Measurements from ENCODE around the gene NTHL1.
"Not testable (repeated sequence)": the region's sequence is repeated elsewhere in the genome, so short reads cannot be mapped to it uniquely, and the experiment has no call there.

Gene NTHL1

GRCh38 chr16:2016407-2016922 is 31.2 kb downstream of the NTHL1 start:
- Histone ChIP-seq H3K4me1 (peaks cover 12% of the 10 kb centered on the region), H3K9me3 (no peaks in the 10 kb centered on the region), H3K27me3 (ENCODE audit: low read depth) (peaks cover 10% of the 10 kb centered on the region; the same call in 1 of the 2 replicates), H3K4me3 (no peak overlapping the region), H3K36me3 (replicated peaks) (no peaks in the 10 kb centered on the region)
- peak in 1 of 2 experiments; percentile 46 for DNase-seq (ENCODE audit: low spot score in 2 of 2)
- in situ Hi-C loops (cut with MboI; ENCODE audit: low sequenced_read_pairs): no loop called here

GRCh38 chr16:2015947-2016208 is 31.8 kb downstream of the NTHL1 start:
- Histone ChIP-seq H3K4me3 (no peak overlapping the region), H3K9me3 (no peaks in the 10 kb centered on the region), H3K36me3 (replicated peaks) (no peaks in the 10 kb centered on the region), H3K27me3 (ENCODE audit: low read depth) (peaks cover 10% of the 10 kb centered on the region; the same call in 1 of the 2 replicates), H3K4me1 (peaks cover 12% of the 10 kb centered on the region)
- no peak for DNase-seq (ENCODE audit: low spot score in 2 of 2)
- in situ Hi-C loops (cut with MboI; ENCODE audit: low sequenced_read_pairs): no loop called here

- in situ Hi-C loops (cut with MboI; ENCODE audit: low sequenced_read_pairs): no loop called here
- DNase-seq (ENCODE audit: low spot score in 2 of 2): peak; percentile 59 to 78
- no peaks in the 10 kb centered on the region for H3K9me3 ChIP-seq
- peaks cover 4% of the 10 kb centered on the region; the same call in 1 of the 2 replicates for H3K36me3 ChIP-seq (replicated peaks)
- H3K4me1 ChIP-seq: peaks cover 13% of the 10 kb centered on the region
- 0 out of 2 replicates have a peak, but pooled peaks cover 6% of the 10 kb centered on the region for H3K27me3 ChIP-seq (ENCODE audit: low read depth)
- no peak overlapping the region for H3K4me3 ChIP-seq
Measured at GRCh38 chr16:2015117-2015946, 32.3 kb downstream of the NTHL1 start.

- in situ Hi-C loops (cut with MboI; ENCODE audit: low sequenced_read_pairs): no loop called here
- Histone ChIP-seq H3K27me3 (ENCODE audit: low read depth) (no peaks in the 10 kb centered on the region), H3K36me3 (replicated peaks) (peaks cover 6% of the 10 kb centered on the region; the same call in 1 of the 2 replicates), H3K9me3 (no peaks in the 10 kb centered on the region), H3K4me1 (peaks cover 15% of the 10 kb centered on the region), H3K4me3 (no peak overlapping the region)
- DNase-seq (ENCODE audit: low spot score in 2 of 2): no peak
Measured at GRCh38 chr16:2013527-2013926, 34.1 kb downstream of the NTHL1 start.

GRCh38 chr16:2011726-2012125 is 35.9 kb downstream of the NTHL1 start:
- H3K4me3 ChIP-seq; H3K27me3 ChIP-seq (ENCODE audit: low read depth); DNase-seq (ENCODE audit: low spot score in 2 of 2); in situ Hi-C loops (cut with MboI; ENCODE audit: low sequenced_read_pairs); H3K9me3 ChIP-seq: not testable (repeated sequence)
- H3K36me3 ChIP-seq (replicated peaks): peaks cover 17% of the 10 kb centered on the region
- peaks cover 30% of the 10 kb centered on the region for H3K4me1 ChIP-seq

- peak; percentile 76 to 86 for DNase-seq (ENCODE audit: low spot score in 2 of 2)
- H3K27me3 ChIP-seq (ENCODE audit: low read depth): no peaks in the 10 kb centered on the region
- in situ Hi-C loops (cut with MboI; ENCODE audit: low sequenced_read_pairs): no loop called here
Measured at GRCh38 chr16:2009791-2010510, 37.7 kb downstream of the NTHL1 start, which contains the start of gene ZNF598. TSS of gene ZNF598 (minus strand) at chr16:2009821.

GRCh38 chr16:2009164-2009711 is 38.4 kb downstream of the NTHL1 start:
- H3K4me3 ChIP-seq: peak overlapping the region; percentile 78
- H3K36me3 ChIP-seq (replicated peaks): peaks cover 26% of the 10 kb centered on the region
- peaks cover 23% of the 10 kb centered on the region for H3K4me1 ChIP-seq
- H3K9me3 ChIP-seq: no peaks in the 10 kb centered on the region
- no peaks in the 10 kb centered on the region for H3K27me3 ChIP-seq (ENCODE audit: low read depth)
- in situ Hi-C loops (cut with MboI; ENCODE audit: low sequenced_read_pairs): no loop called here
- DNase-seq (ENCODE audit: low spot score in 2 of 2): no peak

More at GRCh38 chr16:2009791-2010510, 37.7 kb downstream of the NTHL1 start, which contains the start of gene ZNF598:
- Histone ChIP-seq H3K4me3 (peak within 1 kb of the TSS; percentile 78), H3K36me3 (replicated peaks) (peaks cover 26% of the 10 kb centered on the region), H3K9me3 (no peaks in the 10 kb centered on the region), H3K4me1 (peaks cover 21% of the 10 kb centered on the region)

GRCh38 chr16:2008631-2009163 is 38.9 kb downstream of the NTHL1 start:
- Histone ChIP-seq H3K36me3 (replicated peaks) (peaks cover 26% of the 10 kb centered on the region), H3K4me3 (peak overlapping the region; percentile 78), H3K4me1 (peaks cover 26% of the 10 kb centered on the region), H3K27me3 (ENCODE audit: low read depth) (no peaks in the 10 kb centered on the region), H3K9me3 (no peaks in the 10 kb centered on the region)
- DNase-seq (ENCODE audit: low spot score in 2 of 2): peak in 1 of 2 experiments; percentile 66
- in situ Hi-C loops (cut with MboI; ENCODE audit: low sequenced_read_pairs): no loop called here

- in situ Hi-C loops (cut with MboI; ENCODE audit: low sequenced_read_pairs): no loop called here
- H3K27me3 ChIP-seq (ENCODE audit: low read depth): no peaks in the 10 kb centered on the region
- H3K9me3 ChIP-seq: no peaks in the 10 kb centered on the region
- DNase-seq (ENCODE audit: low spot score in 2 of 2): no peak
- peaks cover 31% of the 10 kb centered on the region for H3K36me3 ChIP-seq (replicated peaks)
- H3K4me3 ChIP-seq: peak overlapping the region; percentile 78
- peaks cover 26% of the 10 kb centered on the region for H3K4me1 ChIP-seq
Measured at GRCh38 chr16:2008009-2008526, 39.6 kb downstream of the NTHL1 start.

GRCh38 chr16:2007081-2007836 is 40.4 kb downstream of the NTHL1 start:
- Histone ChIP-seq H3K4me1 (peaks cover 26% of the 10 kb centered on the region), H3K36me3 (replicated peaks) (peaks cover 39% of the 10 kb centered on the region), H3K9me3 (no peaks in the 10 kb centered on the region), H3K27me3 (ENCODE audit: low read depth) (no peaks in the 10 kb centered on the region), H3K4me3 (peak overlapping the region; percentile 78)
- in situ Hi-C loops (cut with MboI; ENCODE audit: low sequenced_read_pairs): no loop called here
- no peak for DNase-seq (ENCODE audit: low spot score in 2 of 2)

- in situ Hi-C loops (cut with MboI; ENCODE audit: low sequenced_read_pairs): no loop called here
- peaks cover 26% of the 10 kb centered on the region for H3K4me1 ChIP-seq
- H3K36me3 ChIP-seq (replicated peaks): peaks cover 49% of the 10 kb centered on the region
- no peak overlapping the region for H3K4me3 ChIP-seq
- no peak for DNase-seq (ENCODE audit: low spot score in 2 of 2)
- H3K9me3 ChIP-seq: no peaks in the 10 kb centered on the region
- no peaks in the 10 kb centered on the region for H3K27me3 ChIP-seq (ENCODE audit: low read depth)
Measured at GRCh38 chr16:2006317-2006716, 41.3 kb downstream of the NTHL1 start.

- DNase-seq (ENCODE audit: low spot score in 2 of 2): no peak
- in situ Hi-C loops (cut with MboI; ENCODE audit: low sequenced_read_pairs): no loop called here
- no peak overlapping the region for H3K4me3 ChIP-seq
- H3K36me3 ChIP-seq (replicated peaks): peaks cover 53% of the 10 kb centered on the region
- H3K4me1 ChIP-seq: peaks cover 25% of the 10 kb centered on the region
- no peaks in the 10 kb centered on the region for H3K27me3 ChIP-seq (ENCODE audit: low read depth)
- H3K9me3 ChIP-seq: no peaks in the 10 kb centered on the region
Measured at GRCh38 chr16:2005646-2006045, 42.0 kb downstream of the NTHL1 start.

Data from HAP-1 (cell line).